Type B pancreatic cell (in vitro differentiated cells): ENCODE data around the gene LRBA. TPM values are rescaled to one million over a fixed set of nuclear protein-coding genes. Genes with fewer than 3 reads are reported as not detected.

Source experiments
- DNase-seq: peaks from one replicate; pipeline ENCODE4 v3.0.0; 2021; ENCODE audit warnings: mixed read lengths; ENCODE audit not compliant: unreplicated experiment; ENCODE audit errors: extremely low spot score
- H3K27ac Mint-ChIP-seq: 2 replicates; pipeline ENCODE4 v1.8.0; 2021; ENCODE audit warnings: mild to moderate bottlenecking, mixed read lengths
- H3K27me3 Mint-ChIP-seq: 2 replicates; pipeline ENCODE4 v1.8.0; 2021; ENCODE audit warnings: mixed read lengths
- H3K36me3 Mint-ChIP-seq: 2 replicates; pipeline ENCODE4 v1.8.0; 2021; ENCODE audit warnings: mixed read lengths
- H3K4me1 Mint-ChIP-seq: one replicate; pipeline ENCODE4 v1.8.0; 2021; ENCODE audit warnings: mixed read lengths; ENCODE audit not compliant: unreplicated experiment
- H3K4me3 Mint-ChIP-seq: 2 replicates; pipeline ENCODE4 v1.8.0; 2021; ENCODE audit warnings: mild to moderate bottlenecking, mixed read lengths
- H3K9me3 Mint-ChIP-seq: 2 replicates; pipeline ENCODE4 v1.8.0; 2021; ENCODE audit warnings: mixed read lengths
- total RNA-seq: library from RNA; stranded (reverse); gene quantifications from 2 replicates; pipeline ENCODE4 v1.2.1, GENCODE V29; 2021; ENCODE audit warnings: low replicate concordance
- TF ChIP-seq, protein P1 (sequence below): fragments of 200-600 bp; sonication (generic); conservative IDR thresholded peaks from 2 replicates; pipeline ENCODE4 v1.5.0; 2021; ENCODE audit warnings: antibody characterized with exemption, mild to moderate bottlenecking

LRBA gene
- total RNA-seq, 1 donor from 2014 or later = 64.5 TPM

- TF ChIP-seq, protein P1, sequence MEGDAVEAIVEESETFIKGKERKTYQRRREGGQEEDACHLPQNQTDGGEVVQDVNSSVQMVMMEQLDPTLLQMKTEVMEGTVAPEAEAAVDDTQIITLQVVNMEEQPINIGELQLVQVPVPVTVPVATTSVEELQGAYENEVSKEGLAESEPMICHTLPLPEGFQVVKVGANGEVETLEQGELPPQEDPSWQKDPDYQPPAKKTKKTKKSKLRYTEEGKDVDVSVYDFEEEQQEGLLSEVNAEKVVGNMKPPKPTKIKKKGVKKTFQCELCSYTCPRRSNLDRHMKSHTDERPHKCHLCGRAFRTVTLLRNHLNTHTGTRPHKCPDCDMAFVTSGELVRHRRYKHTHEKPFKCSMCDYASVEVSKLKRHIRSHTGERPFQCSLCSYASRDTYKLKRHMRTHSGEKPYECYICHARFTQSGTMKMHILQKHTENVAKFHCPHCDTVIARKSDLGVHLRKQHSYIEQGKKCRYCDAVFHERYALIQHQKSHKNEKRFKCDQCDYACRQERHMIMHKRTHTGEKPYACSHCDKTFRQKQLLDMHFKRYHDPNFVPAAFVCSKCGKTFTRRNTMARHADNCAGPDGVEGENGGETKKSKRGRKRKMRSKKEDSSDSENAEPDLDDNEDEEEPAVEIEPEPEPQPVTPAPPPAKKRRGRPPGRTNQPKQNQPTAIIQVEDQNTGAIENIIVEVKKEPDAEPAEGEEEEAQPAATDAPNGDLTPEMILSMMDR = no peak
- no peak overlapping the region for H3K27ac Mint-ChIP-seq
- H3K4me1 Mint-ChIP-seq = peaks cover 5% of the 10 kb centered on the region
- H3K36me3 Mint-ChIP-seq = peaks cover 9% of the 10 kb centered on the region
- no peaks in the 10 kb centered on the region for H3K27me3 Mint-ChIP-seq
- no peaks in the 10 kb centered on the region for H3K9me3 Mint-ChIP-seq
- no peak for DNase-seq
- no peak overlapping the region for H3K4me3 Mint-ChIP-seq
These were observed 612.2 kb downstream of the LRBA start for GRCh38 chr4:150402871-150403272.

DNA sequence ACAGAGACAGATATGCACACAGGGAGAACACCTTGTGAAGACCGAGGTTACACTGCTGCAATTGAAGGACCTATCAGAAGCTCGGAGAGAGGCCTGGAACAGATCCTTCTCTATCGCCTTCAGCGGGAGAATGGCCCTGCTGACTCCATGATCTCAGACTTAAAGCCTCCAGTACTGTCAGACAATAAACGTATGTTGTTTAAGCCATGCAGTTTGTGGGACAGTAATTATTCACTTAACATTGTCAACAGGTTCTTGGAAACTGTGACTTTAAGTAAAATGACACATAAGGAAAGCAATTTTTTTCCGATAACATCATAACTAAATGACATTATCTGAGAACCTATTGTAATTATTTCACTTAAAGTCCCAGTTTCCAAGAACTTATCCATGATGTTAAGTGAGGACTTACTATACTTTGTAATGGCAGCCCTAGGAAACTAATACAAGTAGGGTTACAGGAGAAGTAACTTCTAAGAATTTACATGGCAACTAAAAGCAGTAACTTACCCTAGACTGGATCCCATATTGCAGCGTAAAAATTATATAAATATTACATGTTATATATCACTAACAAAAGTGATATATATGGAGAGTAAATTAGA is 613.9 kb downstream of the LRBA start:
- TF ChIP-seq, protein P1 = no peak
- Mint-ChIP-seq H3K4me3 (no peak overlapping the region), H3K36me3 (peaks cover 12% of the 10 kb centered on the region), H3K27ac (no peak overlapping the region), H3K27me3 (no peaks in the 10 kb centered on the region), H3K4me1 (peaks cover 5% of the 10 kb centered on the region), H3K9me3 (no peaks in the 10 kb centered on the region)
- DNase-seq = no peak

DNA sequence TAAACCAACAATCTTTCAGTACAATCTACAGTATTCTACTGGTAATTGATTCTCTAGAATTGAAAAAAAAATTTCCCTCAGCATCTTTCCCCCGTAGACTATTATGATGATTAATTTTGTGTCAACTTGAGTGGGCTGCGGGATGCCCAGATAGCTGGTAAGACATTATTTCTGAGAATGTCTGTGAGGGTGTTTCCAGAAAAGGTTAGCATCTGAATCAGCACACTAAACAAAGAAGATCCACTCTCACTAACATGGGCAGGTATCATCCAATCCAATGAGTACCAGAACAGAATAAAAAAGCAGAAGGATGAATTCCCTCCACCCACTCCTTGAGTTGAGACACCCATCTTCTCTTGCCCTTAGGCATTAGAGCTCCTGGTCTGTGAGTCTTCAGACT is 619.2 kb downstream of the LRBA start:
- H3K4me1 Mint-ChIP-seq = no peaks in the 10 kb centered on the region
- H3K4me3 Mint-ChIP-seq = no peak overlapping the region
- DNase-seq = no peak
- H3K9me3 Mint-ChIP-seq = no peaks in the 10 kb centered on the region
- peaks cover 26% of the 10 kb centered on the region for H3K36me3 Mint-ChIP-seq
- no peak overlapping the region for H3K27ac Mint-ChIP-seq
- TF ChIP-seq, protein P1 = no peak
- H3K27me3 Mint-ChIP-seq = no peaks in the 10 kb centered on the region

GRCh38 chr4:150394046-150394445 is 621.0 kb downstream of the LRBA start:
- DNase-seq = no peak
- no peaks in the 10 kb centered on the region for H3K9me3 Mint-ChIP-seq
- no peaks in the 10 kb centered on the region for H3K4me1 Mint-ChIP-seq
- no peak overlapping the region for H3K4me3 Mint-ChIP-seq
- TF ChIP-seq, protein P1 = no peak
- peaks cover 18% of the 10 kb centered on the region for H3K36me3 Mint-ChIP-seq
- no peaks in the 10 kb centered on the region for H3K27me3 Mint-ChIP-seq
- H3K27ac Mint-ChIP-seq = no peak overlapping the region

- TF ChIP-seq, protein P1 = no peak
- H3K27me3 Mint-ChIP-seq = no peaks in the 10 kb centered on the region
- H3K4me1 Mint-ChIP-seq = no peaks in the 10 kb centered on the region
- DNase-seq = no peak
- H3K9me3 Mint-ChIP-seq = peaks cover 7% of the 10 kb centered on the region
- no peak overlapping the region for H3K27ac Mint-ChIP-seq
- peaks cover 25% of the 10 kb centered on the region for H3K36me3 Mint-ChIP-seq
- no peak overlapping the region for H3K4me3 Mint-ChIP-seq
These were observed 624.0 kb downstream of the LRBA start for GRCh38 chr4:150391052-150391451.

- H3K4me1 Mint-ChIP-seq = peaks cover 2% of the 10 kb centered on the region
- H3K36me3 Mint-ChIP-seq = peaks cover 25% of the 10 kb centered on the region
- TF ChIP-seq, protein P1 = no peak
- no peak for DNase-seq
- H3K27ac Mint-ChIP-seq = no peak overlapping the region
- H3K27me3 Mint-ChIP-seq = no peaks in the 10 kb centered on the region
- peaks cover 7% of the 10 kb centered on the region for H3K9me3 Mint-ChIP-seq
- H3K4me3 Mint-ChIP-seq = no peak overlapping the region
These were observed 624.6 kb downstream of the LRBA start for GRCh38 chr4:150390531-150390910.
